ENCODE results near the gene YBX2. TPM values are rescaled to one million over a fixed set of nuclear protein-coding genes. Genes with fewer than 3 reads are reported as not detected.

Gene YBX2
- total RNA-seq, 1 donor from 2014 or later: 4.1 TPM

- peak; percentile 30 for DNase-seq (ENCODE audit: low read depth)
Measured at GRCh38 chr17:7323731-7324437, 29.4 kb upstream of the YBX2 start.

GRCh38 chr17:7322520-7323194 lies 28.2 kb upstream of the YBX2 start:
- DNase-seq (ENCODE audit: low read depth): no peak

- no peak for DNase-seq (ENCODE audit: low read depth)
Measured at GRCh38 chr17:7321466-7321865, 27.0 kb upstream of the YBX2 start.

- no peak for DNase-seq (ENCODE audit: low read depth)
Measured at GRCh38 chr17:7318121-7318860, 23.9 kb upstream of the YBX2 start.

- no peak for DNase-seq (ENCODE audit: low read depth)
Measured at GRCh38 chr17:7317161-7317803, 22.8 kb upstream of the YBX2 start.

GRCh38 chr17:7315570-7316235 lies 21.3 kb upstream of the YBX2 start:
- DNase-seq (ENCODE audit: low read depth): no peak

- peak; percentile 84 for DNase-seq (ENCODE audit: low read depth)
Measured at GRCh38 chr17:7314719-7315569, 20.5 kb upstream of the YBX2 start, which contains the start of gene GPS2. Gene GPS2 (minus strand): TSS chr17:7315360. CDS start chr17:7315052, 308 bp downstream.

- DNase-seq (ENCODE audit: low read depth): no peak
Measured at GRCh38 chr17:7313890-7314718, 19.7 kb upstream of the YBX2 start.

- DNase-seq (ENCODE audit: low read depth): no peak
Measured at GRCh38 chr17:7313088-7313889, 18.9 kb upstream of the YBX2 start.

- no peak for DNase-seq (ENCODE audit: low read depth)
Measured at GRCh38 chr17:7312432-7313087, 18.1 kb upstream of the YBX2 start.

GRCh38 chr17:7311110-7311705 lies 16.8 kb upstream of the YBX2 start:
- DNase-seq (ENCODE audit: low read depth): no peak

GRCh38 chr17:7309628-7310027 lies 15.2 kb upstream of the YBX2 start:
- DNase-seq (ENCODE audit: low read depth): no peak

- DNase-seq (ENCODE audit: low read depth): peak; percentile 88
Measured at GRCh38 chr17:7308625-7309433, 14.4 kb upstream of the YBX2 start.

- peak; percentile 27 for DNase-seq (ENCODE audit: low read depth)
Measured at GRCh38 chr17:7307686-7308624, 13.5 kb upstream of the YBX2 start.

All from myocyte (in vitro differentiated cells).